PC-9 (cell line): Measurements from ENCODE around the gene ARPC3. TPM values are rescaled to one million over a fixed set of nuclear protein-coding genes. Genes with fewer than 3 reads are reported as not detected.

ENCODE experiments used
- BruUV-seq: library from RNA; stranded (reverse); fragments of 400-500 nt; replicated peaks from 2 replicates; lab custom pipeline; 2021; lab: Mats Ljungman, UMichigan
- CTCF ChIA-PET: fragments of 300-600 bp; sonication (Branson Sonifier 250); formaldehyde crosslinking; loops from one replicate; lab custom pipeline; 2022; ENCODE audit warnings: antibody characterized with exemption; lab: Charles Lee
- POLR2A ChIA-PET: fragments of 300-600 bp; sonication (Branson Sonifier 250); formaldehyde crosslinking; loops from one replicate; lab custom pipeline; 2022; ENCODE audit warnings: antibody characterized with exemption; ENCODE audit not compliant: unreplicated experiment; lab: Charles Lee
- DNase-seq, 2 experiments: peaks; one replicate each; pipeline versions ENCODE4 v3.0.0 to v3.0.0-alpha.2; 2015 to 2022; ENCODE audit warnings: mixed read lengths in 1 of 2
- H2AFZ ChIP-seq: fragments of 200-600 bp; sonication (generic); 2 replicates; pipeline ENCODE4 v1.8.1; 2017; ENCODE audit warnings: antibody characterized with exemption
- H3F3A ChIP-seq: fragments of 200-600 bp; sonication (generic); 2 replicates; pipeline ENCODE4 v1.8.1; 2017; ENCODE audit warnings: antibody characterized with exemption, mild to moderate bottlenecking, low read depth; ENCODE audit not compliant: insufficient read depth
- H3K27ac ChIP-seq: fragments of 200-600 bp; sonication (generic); 2 replicates; pipeline ENCODE4 v1.6.1; 2016; ENCODE audit warnings: mixed run types
- H3K27me3 ChIP-seq: fragments of 200-600 bp; sonication (generic); 2 replicates; pipeline ENCODE4 v1.6.1; 2016; ENCODE audit warnings: low read depth, mixed run types; ENCODE audit not compliant: insufficient read depth
- H3K36me3 ChIP-seq: fragments of 200-600 bp; sonication (generic); 2 replicates; pipeline ENCODE4 v1.6.1; 2016; ENCODE audit warnings: low read depth, mixed run types
- H3K4me1 ChIP-seq: fragments of 200-600 bp; sonication (generic); replicated peaks from 2 replicates; pipeline ENCODE4 v1.6.1; 2016; ENCODE audit warnings: mixed run types; ENCODE audit not compliant: insufficient read depth
- H3K4me2 ChIP-seq: fragments of 200-600 bp; sonication (generic); 2 replicates; pipeline ENCODE4 v1.6.1; 2017; ENCODE audit warnings: mixed run types
- H3K4me3 ChIP-seq: fragments of 200-600 bp; sonication (generic); 2 replicates; pipeline ENCODE4 v1.6.1; 2016; ENCODE audit warnings: mixed run types
- H3K79me2 ChIP-seq: fragments of 200-600 bp; sonication (generic); 2 replicates; pipeline ENCODE4 v1.6.1; 2017; ENCODE audit warnings: low read depth, mixed run types
- H3K9me2 ChIP-seq: fragments of 200-600 bp; sonication (generic); 2 replicates; pipeline ENCODE4 v1.8.1; 2017; ENCODE audit warnings: mild to moderate bottlenecking; ENCODE audit not compliant: insufficient read depth
- H3K9me3 ChIP-seq: fragments of 200-600 bp; sonication (generic); 2 replicates; pipeline ENCODE4 v1.8.1; 2016; ENCODE audit warnings: low read depth; ENCODE audit not compliant: insufficient read depth
- H4K20me1 ChIP-seq: fragments of 200-600 bp; sonication (generic); 2 replicates; pipeline ENCODE4 v1.8.1; 2017; ENCODE audit not compliant: insufficient read depth
- CTCF ChIP-seq: fragments of 200-600 bp; sonication (generic); conservative IDR thresholded peaks from 2 replicates; pipeline ENCODE4 v1.6.1; 2017; ENCODE audit warnings: mixed run types, antibody characterized with exemption, mild to moderate bottlenecking, moderate library complexity
- EZH2 ChIP-seq: fragments of 200-600 bp; sonication (generic); IDR thresholded peaks from 2 replicates; pipeline ENCODE4 v1.8.0; 2017; ENCODE audit warnings: antibody characterized with exemption, low read depth
- intact Hi-C: fragments of 100-400 bp; cut with micrococcal nuclease; formaldehyde crosslinking; loops from one replicate; pipeline ENCODE4 v1.10.0; 2022; ENCODE audit not compliant: unreplicated experiment
- total RNA-seq: library from RNA; stranded (reverse); gene quantifications from 2 replicates; pipeline ENCODE4 v1.2.3, GENCODE V29; 2021

ARPC3 gene
- total RNA-seq, 1 experiment from 2014 or later, result 229 TPM

GRCh38 chr12:110453569-110454296 is 3.6 kb upstream of the ARPC3 start:
- H3K79me2 ChIP-seq, result peaks cover 13% of the 10 kb centered on the region
- H3K27ac ChIP-seq, result no peak overlapping the region
- no peak overlapping the region for H2AFZ ChIP-seq
- H3K9me3 ChIP-seq, result no peaks in the 10 kb centered on the region
- DNase-seq, result no peak
- BruUV-seq, result no TSS peak
- no peaks in the 10 kb centered on the region for H3K9me2 ChIP-seq
- 0 out of 2 replicates have a peak, but pooled peaks cover 4% of the 10 kb centered on the region for H3K4me1 ChIP-seq
- peaks cover 13% of the 10 kb centered on the region for H3F3A ChIP-seq
- no peak overlapping the region for H3K4me2 ChIP-seq
- no peaks in the 10 kb centered on the region for H4K20me1 ChIP-seq
- H3K27me3 ChIP-seq, result no peaks in the 10 kb centered on the region
- POLR2A ChIA-PET, result no interaction called here
- H3K36me3 ChIP-seq, result no peaks in the 10 kb centered on the region
- CTCF ChIA-PET, result interaction anchor here (0.6 kb wide), 3 partner anchors 74 to 147 kb away, joined by 4 to 5 read pairs (median 4); no protein-coding TSS in a partner anchor
- no peak overlapping the region for H3K4me3 ChIP-seq
- intact Hi-C loops, result loop anchor here (5.0 kb wide), 2 partner anchors 59 to 244 kb away; no protein-coding TSS in a partner anchor
- TF ChIP-seq CTCF (no peak), EZH2 (no peak)

GRCh38 chr12:110451263-110451662 is 1.1 kb upstream of the ARPC3 start:
- Histone ChIP-seq H3K79me2 (peaks cover 38% of the 10 kb centered on the region), H3K27ac (no peak overlapping the region), H3K36me3 (peaks cover 5% of the 10 kb centered on the region; the same call in 1 of the 2 replicates), H3K9me3 (no peaks in the 10 kb centered on the region), H3K27me3 (no peaks in the 10 kb centered on the region), H2AFZ (no peak overlapping the region), H3F3A (peaks cover 13% of the 10 kb centered on the region), H3K4me3 (no peak overlapping the region), H3K9me2 (no peaks in the 10 kb centered on the region), H3K4me2 (no peak overlapping the region), H4K20me1 (no peaks in the 10 kb centered on the region), H3K4me1 (0 out of 2 replicates have a peak, but pooled peaks cover 4% of the 10 kb centered on the region)
- BruUV-seq, result no TSS peak
- TF ChIP-seq EZH2 (no peak), CTCF (no peak)
- ChIA-PET CTCF (no interaction called here), POLR2A (no interaction called here)
- intact Hi-C loops, result loop anchor here (5.0 kb wide), 2 partner anchors 61 to 246 kb away; no protein-coding TSS in a partner anchor
- no peak for DNase-seq

- DNase-seq, result no peak
- no peak overlapping the region for H2AFZ ChIP-seq
- H3K9me3 ChIP-seq, result no peaks in the 10 kb centered on the region
- TF ChIP-seq EZH2 (no peak), CTCF (no peak)
- no peaks in the 10 kb centered on the region for H3K9me2 ChIP-seq
- H3K4me1 ChIP-seq, result 0 out of 2 replicates have a peak, but pooled peaks cover 4% of the 10 kb centered on the region
- H3K4me2 ChIP-seq, result no peak overlapping the region
- peaks cover 37% of the 10 kb centered on the region for H3K79me2 ChIP-seq
- 0 out of 2 replicates have a peak, but pooled peaks cover 5% of the 10 kb centered on the region for H4K20me1 ChIP-seq
- ChIA-PET CTCF (no interaction called here), POLR2A (no interaction called here)
- H3K27me3 ChIP-seq, result no peaks in the 10 kb centered on the region
- no peak overlapping the region for H3K27ac ChIP-seq
- intact Hi-C loops, result no loop called here
- H3F3A ChIP-seq, result peaks cover 16% of the 10 kb centered on the region; the same call in 1 of the 2 replicates
- no peak overlapping the region for H3K4me3 ChIP-seq
- BruUV-seq, result no TSS peak
- peaks cover 37% of the 10 kb centered on the region for H3K36me3 ChIP-seq
Measured at GRCh38 chr12:110444455-110444854, 5.7 kb downstream of the ARPC3 start.
